NB4 (cell line): Measurements from ENCODE around the gene CEP170B.
"Not testable (repeated sequence)": the region's sequence is repeated elsewhere in the genome, so short reads cannot be mapped to it uniquely, and the experiment has no call there.

Source experiments
- DNase-seq: peaks from one replicate; pipeline ENCODE4 v3.0.0; 2010; ENCODE audit warnings: low read depth
- H3K4me3 ChIP-seq: one replicate; pipeline ENCODE4 v1.5.1; 2011; ENCODE audit warnings: mild to moderate bottlenecking, low read depth, low read length, moderate library complexity
- CTCF ChIP-seq: IDR thresholded peaks from one replicate; pipeline ENCODE4 v1.5.1; 2012; ENCODE audit warnings: low read depth, low read length
- MAX ChIP-seq: IDR thresholded peaks from 2 replicates; pipeline ENCODE4 v1.6.1; 2011; ENCODE audit warnings: low read depth, low read length
- MYC ChIP-seq: IDR thresholded peaks from 2 replicates; pipeline ENCODE4 v1.6.1; 2011; ENCODE audit warnings: low read depth, low read length
- POLR2A ChIP-seq: IDR thresholded peaks from 2 replicates; pipeline ENCODE4 v1.6.1; 2011; ENCODE audit warnings: mild to moderate bottlenecking; ENCODE audit not compliant: insufficient read length; ENCODE audit errors: extremely low read depth

The CEP170B gene

GRCh38 chr14:104855532-104856090, 9.5 kb upstream of the CEP170B start:
- TF ChIP-seq POLR2A (no peak), MAX (no peak), CTCF (no peak), MYC (no peak)
- H3K4me3 ChIP-seq = no peak overlapping the region
- no peak for DNase-seq

- H3K4me3 ChIP-seq = no peak overlapping the region
- no peak for DNase-seq
- TF ChIP-seq POLR2A (no peak), MAX (no peak), MYC (no peak), CTCF (no peak)
These were observed 8.8 kb upstream of the CEP170B start for GRCh38 chr14:104856157-104856868.

- H3K4me3 ChIP-seq = no peak overlapping the region
These were observed 7.9 kb upstream of the CEP170B start for GRCh38 chr14:104856869-104857860.

GRCh38 chr14:104857931-104858330, 7.1 kb upstream of the CEP170B start:
- DNase-seq, H3K4me3 ChIP-seq: not testable (repeated sequence)

More at GRCh38 chr14:104856869-104857860, 7.9 kb upstream of the CEP170B start:
- no peak for TF ChIP-seq MAX
- TF ChIP-seq MYC = no peak
- TF ChIP-seq POLR2A = no peak
- TF ChIP-seq CTCF = no peak
- DNase-seq = no peak

- H3K4me3 ChIP-seq = no peak overlapping the region
- no peak for TF ChIP-seq POLR2A
- no peak for TF ChIP-seq MAX
- no peak for TF ChIP-seq CTCF
- TF ChIP-seq MYC = no peak
- no peak for DNase-seq
These were observed 6.1 kb upstream of the CEP170B start for GRCh38 chr14:104858811-104859426.
